GM23338 (cell line): ENCODE results near the gene PIAS4. TPM values are rescaled to one million over a fixed set of nuclear protein-coding genes. Genes with fewer than 3 reads are reported as not detected.

Experiments used
- ATAC-seq: fragments of 200-7000 bp; cut with Tn5 transposase; 3 replicates; pipeline ENCODE4 v1.9.1; 2020
- DNase-seq: peaks from one replicate; pipeline ENCODE4 v3.0.0-alpha.2; 2015; ENCODE audit warnings: low spot score
- H2AFZ ChIP-seq: fragments of 200-600 bp; sonication (generic); 2 replicates; pipeline ENCODE4 v1.8.0; 2016; ENCODE audit warnings: antibody characterized with exemption, mild to moderate bottlenecking, moderate library complexity
- H3F3A ChIP-seq: fragments of 200-600 bp; sonication (generic); replicated peaks from 2 replicates; pipeline ENCODE4 v1.8.0; 2017; ENCODE audit warnings: antibody characterized with exemption, mixed run types, low read depth
- H3K27ac ChIP-seq: fragments of 200-600 bp; sonication (generic); 2 replicates; pipeline ENCODE4 v1.6.1; 2016; ENCODE audit warnings: low read depth
- H3K27me3 ChIP-seq: fragments of 200-600 bp; sonication (generic); 2 replicates; pipeline ENCODE4 v1.8.0; 2016; ENCODE audit warnings: mild to moderate bottlenecking, mixed run types, moderate library complexity; ENCODE audit not compliant: insufficient read depth
- H3K36me3 ChIP-seq: fragments of 200-600 bp; sonication (generic); 2 replicates; pipeline ENCODE4 v1.8.0; 2016; ENCODE audit warnings: mild to moderate bottlenecking; ENCODE audit not compliant: insufficient read depth
- H3K4me1 ChIP-seq: fragments of 200-600 bp; sonication (generic); 2 replicates; pipeline ENCODE4 v1.8.0; 2016; ENCODE audit warnings: mild to moderate bottlenecking, moderate library complexity; ENCODE audit not compliant: insufficient read depth
- H3K4me2 ChIP-seq: fragments of 200-600 bp; sonication (generic); 2 replicates; pipeline ENCODE4 v1.7.1; 2017; ENCODE audit warnings: mixed run types
- H3K4me3 ChIP-seq: fragments of 200-600 bp; sonication (generic); 2 replicates; pipeline ENCODE4 v1.6.1; 2016; ENCODE audit warnings: mixed run types
- H3K79me2 ChIP-seq: fragments of 200-600 bp; sonication (generic); replicated peaks from 2 replicates; pipeline ENCODE4 v1.8.0; 2017; ENCODE audit warnings: mild to moderate bottlenecking; ENCODE audit not compliant: insufficient read depth
- H3K9me2 ChIP-seq: fragments of 200-600 bp; sonication (generic); 2 replicates; pipeline ENCODE4 v1.8.0; 2017; ENCODE audit not compliant: insufficient read depth
- H4K20me1 ChIP-seq: fragments of 200-600 bp; sonication (generic); replicated peaks from 2 replicates; pipeline ENCODE4 v1.8.0; 2017; ENCODE audit warnings: mild to moderate bottlenecking; ENCODE audit not compliant: insufficient read depth
- H3K27ac Mint-ChIP-seq: 2 replicates; pipeline ENCODE4 v1.8.0; 2020; ENCODE audit warnings: inconsistent platforms, mild to moderate bottlenecking, moderate library complexity, mixed read lengths
- H3K27me3 Mint-ChIP-seq: 3 replicates; pipeline ENCODE4 v1.8.0; 2022; ENCODE audit warnings: low read depth, mild to moderate bottlenecking, moderate library complexity, mixed read lengths, inconsistent platforms; ENCODE audit not compliant: insufficient read depth, poor library complexity
- H3K36me3 Mint-ChIP-seq: 3 replicates; pipeline ENCODE4 v1.8.0; 2021; ENCODE audit warnings: low read depth, mild to moderate bottlenecking, inconsistent platforms, moderate library complexity, mixed read lengths
- H3K4me1 Mint-ChIP-seq: 3 replicates; pipeline ENCODE4 v1.8.0; 2020; ENCODE audit warnings: mild to moderate bottlenecking, inconsistent platforms, mixed read lengths
- H3K4me3 Mint-ChIP-seq: 3 replicates; pipeline ENCODE4 v1.8.0; 2021; ENCODE audit warnings: moderate library complexity, mild to moderate bottlenecking, inconsistent platforms, mixed read lengths
- H3K9me3 Mint-ChIP-seq: 3 replicates; pipeline ENCODE4 v1.8.0; 2020; ENCODE audit warnings: moderate library complexity, mild to moderate bottlenecking, inconsistent platforms, mixed read lengths
- CREB1 ChIP-seq: fragments of 250-450 bp; sonication (Bioruptor Pico); IDR thresholded peaks from 2 replicates; pipeline ENCODE4 v1.5.0; 2020; ENCODE audit warnings: low read depth, mild to moderate bottlenecking, moderate library complexity
- CTCF ChIP-seq, 2 experiments: fragments of 200-600 bp in 1 of 2; sonication (generic) in 1 of 2; conservative IDR thresholded peaks; 2 replicates each; pipeline versions ENCODE4 v1.5.1 to v1.6.1; 2016 to 2017; ENCODE audit warnings: antibody characterized with exemption in 2 of 2, low read depth in 2 of 2, mild to moderate bottlenecking in 2 of 2, moderate library complexity in 1 of 2
- EZH2 ChIP-seq: fragments of 200-600 bp; sonication (generic); IDR thresholded peaks from one replicate; pipeline ENCODE4 v1.8.0; 2017; ENCODE audit warnings: antibody characterized with exemption, mild to moderate bottlenecking, low read depth; ENCODE audit not compliant: unreplicated experiment
- EZH2phosphoT487 ChIP-seq: fragments of 200-600 bp; sonication (generic); IDR thresholded peaks from one replicate; pipeline ENCODE4 v1.8.1; 2018; ENCODE audit warnings: antibody characterized with exemption; ENCODE audit not compliant: unreplicated experiment
- JUNB ChIP-seq: IDR thresholded peaks from one replicate; pipeline ENCODE4 v1.6.1; 2016; ENCODE audit warnings: antibody characterized with exemption; ENCODE audit not compliant: unreplicated experiment
- NANOG ChIP-seq: IDR thresholded peaks from 2 replicates; pipeline ENCODE4 v1.6.1; 2016; ENCODE audit warnings: antibody characterized with exemption, borderline replicate concordance
- POLR2AphosphoS5 ChIP-seq: IDR thresholded peaks from 2 replicates; pipeline ENCODE4 v1.6.1; 2016; ENCODE audit warnings: antibody characterized with exemption, low read depth
- STAT1 ChIP-seq: IDR thresholded peaks from one replicate; pipeline ENCODE4 v1.6.1; 2016; ENCODE audit warnings: antibody characterized with exemption; ENCODE audit not compliant: unreplicated experiment
- ZNF114 ChIP-seq: fragments of 250-450 bp; sonication (Bioruptor Pico); IDR thresholded peaks from 2 replicates; pipeline ENCODE4 v1.5.0; 2020; ENCODE audit warnings: mild to moderate bottlenecking, moderate library complexity
- ZNF331 ChIP-seq: fragments of 250-450 bp; sonication (Bioruptor Pico); IDR thresholded peaks from 2 replicates; pipeline ENCODE4 v1.5.0; 2020; ENCODE audit warnings: low read depth, mild to moderate bottlenecking, moderate library complexity
- ZNF462 ChIP-seq: fragments of 250-450 bp; sonication (Bioruptor Pico); IDR thresholded peaks from 2 replicates; pipeline ENCODE4 v1.5.0; 2020; ENCODE audit warnings: mild to moderate bottlenecking, moderate library complexity
- polyA plus RNA-seq: library from polyadenylated mRNA; unstranded; fragments of >200 nt; fragmentation: Nextera tagmentation; extraction: Ambion mirVana; gene quantifications from 2 replicates; pipeline ENCODE4 v1.2.1, GENCODE V29; 2016
- total RNA-seq: library from RNA; depleted of rRNA; stranded (reverse); fragments of >200 nt; shearing (Covaris generic); gene quantifications from 2 replicates; pipeline ENCODE4 v1.2.3, GENCODE V29; 2014
- TF ChIP-seq, protein P1 (sequence below): IDR thresholded peaks from 2 replicates; pipeline ENCODE4 v1.6.1; 2016; ENCODE audit warnings: antibody characterized with exemption

Gene PIAS4
- total and polyA plus RNA-seq, 2 experiments from 2014 or later: 17.0 to 48.4 TPM

GRCh38 chr19:3959766-3960131 is 47.8 kb upstream of the PIAS4 start:
- Mint-ChIP-seq H3K27ac (no peak overlapping the region), H3K4me1 (no peaks in the 10 kb centered on the region), H3K27me3 (peaks cover 17% of the 10 kb centered on the region), H3K9me3 (no peaks in the 10 kb centered on the region), H3K4me3 (no peak overlapping the region), H3K36me3 (peaks cover 50% of the 10 kb centered on the region)
- DNase-seq: no peak
- no peak for TF ChIP-seq JUNB
- TF ChIP-seq ZNF462: no peak
- TF ChIP-seq EZH2: no peak
- TF ChIP-seq ZNF114 (CRISPR knock-in tag): no peak
- TF ChIP-seq STAT1: no peak
- TF ChIP-seq POLR2AphosphoS5: no peak
- no peak for TF ChIP-seq CTCF (conservative IDR thresholded peaks at IDR 0.05; ENCODE audit: low read depth in 2 of 2)
- no peak for TF ChIP-seq NANOG
- TF ChIP-seq, protein P1, sequence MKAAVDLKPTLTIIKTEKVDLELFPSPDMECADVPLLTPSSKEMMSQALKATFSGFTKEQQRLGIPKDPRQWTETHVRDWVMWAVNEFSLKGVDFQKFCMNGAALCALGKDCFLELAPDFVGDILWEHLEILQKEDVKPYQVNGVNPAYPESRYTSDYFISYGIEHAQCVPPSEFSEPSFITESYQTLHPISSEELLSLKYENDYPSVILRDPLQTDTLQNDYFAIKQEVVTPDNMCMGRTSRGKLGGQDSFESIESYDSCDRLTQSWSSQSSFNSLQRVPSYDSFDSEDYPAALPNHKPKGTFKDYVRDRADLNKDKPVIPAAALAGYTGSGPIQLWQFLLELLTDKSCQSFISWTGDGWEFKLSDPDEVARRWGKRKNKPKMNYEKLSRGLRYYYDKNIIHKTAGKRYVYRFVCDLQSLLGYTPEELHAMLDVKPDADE: no peak
- no peak for TF ChIP-seq CREB1 (CRISPR knock-in tag)
- no peak for TF ChIP-seq EZH2phosphoT487
- no peak for TF ChIP-seq ZNF331 (CRISPR knock-in tag)
- Histone ChIP-seq H3K27me3 (no peaks in the 10 kb centered on the region), H3F3A (no peaks in the 10 kb centered on the region), H4K20me1 (no peaks in the 10 kb centered on the region; the same call in 1 of the 2 replicates), H3K4me3 (no peak overlapping the region), H3K4me2 (no peak overlapping the region), H3K27ac (no peak overlapping the region; the same call in 1 of the 2 replicates), H3K36me3 (peaks cover 11% of the 10 kb centered on the region; the same call in 1 of the 2 replicates), H3K9me2 (no peaks in the 10 kb centered on the region), H3K79me2 (no peaks in the 10 kb centered on the region), H3K4me1 (no peaks in the 10 kb centered on the region), H2AFZ (no peak overlapping the region)
- no peak for ATAC-seq
